IPS-11a (cell line): Measurements from ENCODE around the gene ODF2.
"Not testable (repeated sequence)": the region's sequence is repeated elsewhere in the genome, so short reads cannot be mapped to it uniquely, and the experiment has no call there.

Source experiments
- H3K4me3 ChIP-seq: one replicate; pipeline ENCODE4 v1.5.1; 2013; ENCODE audit warnings: low read depth, low read length, control low read depth

The ODF2 gene

DNA sequence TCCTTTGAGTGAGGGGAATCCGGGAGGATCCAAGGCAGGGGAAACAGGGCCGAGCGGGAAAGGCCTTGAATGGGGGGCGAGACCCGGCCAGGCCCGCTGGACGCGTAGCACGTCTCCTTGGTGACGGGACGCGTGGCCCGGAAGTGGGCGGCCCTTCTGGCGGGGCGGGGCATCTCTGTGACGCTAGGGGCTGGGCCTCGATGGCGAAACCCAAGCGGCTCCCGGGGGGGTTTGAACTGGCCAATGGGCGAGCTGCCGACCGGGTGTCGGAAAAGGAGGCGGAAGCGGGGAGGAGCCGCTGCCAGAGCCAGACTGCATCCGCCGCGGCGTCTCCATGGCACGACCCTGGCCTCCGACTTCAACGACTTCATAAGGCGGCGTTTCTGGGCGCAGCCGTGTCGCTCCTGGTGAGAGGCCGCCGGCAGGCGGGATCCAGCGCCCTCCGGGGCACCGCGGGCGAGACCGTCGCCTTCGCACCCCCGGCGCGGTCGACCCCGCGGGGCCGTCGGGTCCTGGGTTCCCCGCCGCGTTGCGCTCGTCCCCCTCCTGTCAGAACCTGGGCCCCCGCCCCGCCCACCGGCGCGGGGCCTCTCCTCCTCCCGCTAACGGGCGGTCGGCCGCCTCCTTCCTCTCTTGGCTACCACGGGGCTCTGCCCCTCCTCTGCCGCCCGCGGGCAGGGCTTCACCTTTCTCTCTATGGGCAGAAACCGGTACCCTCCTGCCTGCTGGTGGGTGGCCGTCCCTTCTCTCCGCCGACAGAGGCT is at the start of gene ODF2:
Gene ODF2, plus strand, starts transcription at position 158 of the 764 bp plus-strand sequence. Its CDS starts 86 bp downstream, at position 244.
- H3K4me3 ChIP-seq = peak within 1 kb of the TSS; percentile 63

DNA sequence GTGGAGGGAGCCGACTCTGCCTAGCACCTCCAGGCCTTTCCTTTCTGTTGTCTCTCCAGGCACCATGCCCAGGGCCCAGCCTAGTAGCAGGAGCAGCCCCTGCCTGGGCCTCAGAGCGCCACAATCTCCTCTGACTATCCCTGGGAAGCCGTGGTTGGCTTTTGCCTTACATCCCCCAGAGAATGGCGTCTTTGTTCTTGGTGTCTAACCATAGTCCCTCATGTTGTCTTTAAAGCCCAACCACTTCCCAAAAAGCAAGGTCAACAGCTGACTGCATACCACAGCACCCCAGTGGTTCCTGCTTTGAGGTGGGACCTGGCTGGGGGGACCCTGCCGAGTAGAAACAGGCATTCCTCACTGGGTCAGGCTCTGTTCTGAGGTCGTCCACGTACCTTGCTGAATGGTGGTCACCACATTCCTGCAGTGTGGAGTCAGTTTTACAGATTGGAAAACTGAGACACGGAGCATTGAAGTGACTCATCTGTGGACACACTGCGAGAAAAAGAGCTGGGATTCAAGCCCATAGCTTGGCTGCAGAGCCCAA is 48.9 kb upstream of the ODF2 start:
- no peak overlapping the region for H3K4me3 ChIP-seq

DNA sequence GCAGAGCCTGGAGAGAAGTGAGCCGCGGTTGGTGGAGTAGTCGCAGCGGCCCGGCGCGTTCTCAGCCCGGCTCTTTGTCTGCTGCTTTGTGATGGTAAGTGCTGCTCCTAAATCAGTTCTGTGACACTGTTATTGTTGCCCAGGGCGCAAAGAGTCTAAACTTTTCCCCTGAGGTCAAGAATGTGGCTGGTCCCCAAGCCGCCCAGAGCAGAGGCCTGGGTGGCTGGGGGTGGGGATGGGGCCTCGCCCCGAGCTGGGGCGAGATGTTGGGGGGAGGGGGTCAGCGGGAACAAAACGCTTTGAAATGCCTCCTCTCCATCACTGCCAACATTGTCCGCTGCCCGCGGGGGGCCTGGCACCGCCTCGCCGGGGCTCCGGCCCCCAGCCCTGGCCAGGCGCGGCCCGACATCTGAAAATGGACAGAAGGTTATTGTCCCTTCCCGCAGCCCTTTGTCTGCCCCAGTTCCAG is 46.8 kb upstream of the ODF2 start:
- no peak overlapping the region for H3K4me3 ChIP-seq

DNA sequence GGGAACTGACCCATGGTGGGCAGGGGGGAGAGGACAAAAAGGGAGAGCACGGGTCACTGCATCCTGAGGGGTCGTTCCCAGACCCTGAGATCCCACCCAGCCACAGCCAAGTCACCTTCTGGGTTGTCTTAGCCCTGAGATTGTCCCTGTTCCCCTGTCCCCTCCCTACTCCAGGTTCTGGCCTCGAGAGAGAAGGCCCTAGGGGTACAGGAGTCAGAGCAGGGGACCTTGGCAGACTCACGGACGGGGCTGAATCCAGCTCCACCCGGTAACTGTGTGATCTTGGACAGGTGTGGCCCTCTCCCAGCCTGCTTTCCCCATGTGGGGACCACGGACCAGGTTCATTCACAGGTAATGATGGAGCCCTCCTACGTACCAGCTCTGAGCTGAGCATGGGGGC is 46.4 kb upstream of the ODF2 start:
- H3K4me3 ChIP-seq = no peak overlapping the region

DNA sequence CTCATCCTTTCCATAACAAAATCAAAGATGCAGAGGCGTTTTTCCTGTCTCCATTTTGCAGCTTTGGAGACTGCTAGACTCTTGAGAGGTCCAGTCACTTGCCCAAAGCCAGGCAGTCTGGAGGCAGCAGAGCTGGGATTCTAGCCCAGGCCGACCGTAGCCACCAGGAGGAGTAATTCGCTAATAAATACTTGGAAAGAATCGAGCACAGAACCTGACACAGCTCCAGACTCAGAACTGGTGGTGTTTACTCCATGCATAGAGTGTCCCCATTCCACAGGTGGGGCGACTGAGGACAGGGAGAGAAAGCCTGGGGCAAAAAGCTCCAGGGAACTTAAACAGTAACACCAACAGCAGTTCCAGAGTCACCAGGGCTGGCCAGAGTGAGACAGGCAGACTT is 45.8 kb upstream of the ODF2 start:
- no peak overlapping the region for H3K4me3 ChIP-seq

DNA sequence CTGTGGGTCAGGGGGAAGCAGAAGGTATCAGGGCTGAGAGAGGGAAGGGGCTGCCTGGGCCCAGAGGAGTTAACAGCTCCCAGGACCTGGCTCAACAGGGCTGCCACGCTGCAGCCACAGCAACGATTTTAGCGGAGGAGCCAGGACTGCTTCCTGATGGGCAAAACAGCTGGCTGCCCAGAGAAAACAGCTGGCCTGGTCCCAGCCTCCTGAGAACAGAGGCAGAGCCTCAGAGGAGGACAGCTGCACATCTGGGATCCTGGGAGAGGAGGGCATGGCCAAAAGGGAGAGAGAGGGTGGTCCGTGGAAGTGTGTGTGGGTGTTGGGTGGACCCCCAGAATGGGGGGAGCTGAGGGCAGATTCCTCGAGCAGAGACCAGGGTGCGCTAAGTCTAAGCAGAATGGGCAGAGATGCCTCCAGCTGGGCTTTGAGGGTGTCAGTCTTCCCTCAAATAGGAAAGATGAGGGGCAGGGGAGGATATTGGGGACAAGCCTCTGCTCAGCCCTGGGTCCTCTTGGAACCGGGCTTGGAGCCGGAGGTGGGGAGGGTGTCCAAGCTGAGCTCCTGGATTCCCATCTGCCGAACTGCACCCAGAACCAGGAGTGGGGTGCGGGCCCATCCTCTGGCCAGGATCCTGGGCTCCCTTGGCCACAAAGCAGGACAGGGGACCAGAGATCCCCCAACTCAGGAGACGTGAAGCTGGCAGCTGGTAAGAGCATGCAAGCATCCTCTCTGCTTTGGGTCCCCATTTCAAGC is 44.3 kb upstream of the ODF2 start:
- no peak overlapping the region for H3K4me3 ChIP-seq

DNA sequence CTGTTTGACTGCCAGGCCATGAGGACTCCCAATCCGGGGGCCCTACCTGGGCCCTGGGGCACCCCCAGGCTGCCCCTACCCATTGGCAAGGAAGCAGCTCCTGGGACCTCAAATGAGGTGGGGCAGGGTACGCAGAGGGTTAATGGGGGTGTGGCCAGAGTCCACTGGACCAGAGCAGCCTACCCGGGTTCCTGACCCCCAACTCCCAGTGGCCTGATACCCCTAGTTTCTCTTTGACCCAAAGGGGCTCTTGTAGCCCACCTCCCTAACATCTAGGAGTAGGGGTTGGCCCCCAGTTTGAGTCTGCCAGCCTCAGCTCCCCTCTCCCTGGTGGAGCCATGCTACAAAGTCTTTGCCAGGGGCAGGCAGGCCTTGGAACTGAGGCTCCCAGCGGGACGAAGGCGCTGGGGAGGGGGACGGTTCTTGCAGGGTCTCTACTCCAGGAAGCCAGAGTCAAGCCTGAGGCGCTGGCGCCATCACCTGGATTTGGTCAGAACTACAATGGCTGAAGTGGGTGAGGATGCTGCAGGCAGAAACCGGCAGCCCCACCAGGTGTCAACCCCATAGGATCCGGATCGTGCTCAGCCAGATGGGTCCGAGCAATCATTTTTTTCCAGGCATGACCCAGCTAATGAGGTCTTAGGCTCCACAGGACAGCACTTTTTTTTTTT is 43.6 kb upstream of the ODF2 start:
- H3K4me3 ChIP-seq = no peak overlapping the region

DNA sequence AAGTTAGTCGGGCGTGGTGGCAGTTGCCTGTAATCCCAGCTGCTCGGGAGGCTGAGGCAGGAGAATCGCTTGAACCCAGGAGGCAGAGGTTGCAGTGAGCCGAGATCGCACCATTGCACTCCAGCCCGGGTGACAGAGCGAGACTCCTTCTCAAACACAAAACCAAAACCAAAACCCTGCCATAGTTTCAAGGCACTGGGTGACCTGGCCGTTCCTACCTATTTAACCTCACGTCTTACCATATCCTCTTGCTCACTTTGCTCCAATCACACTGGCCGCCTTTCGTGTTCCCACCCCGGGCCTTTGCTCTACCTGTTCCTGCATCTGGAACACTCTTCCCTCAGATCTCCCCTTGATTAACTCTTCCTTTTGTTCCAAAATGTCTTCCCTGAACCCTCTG is 42.1 kb upstream of the ODF2 start:
- not testable (repeated sequence) for H3K4me3 ChIP-seq

DNA sequence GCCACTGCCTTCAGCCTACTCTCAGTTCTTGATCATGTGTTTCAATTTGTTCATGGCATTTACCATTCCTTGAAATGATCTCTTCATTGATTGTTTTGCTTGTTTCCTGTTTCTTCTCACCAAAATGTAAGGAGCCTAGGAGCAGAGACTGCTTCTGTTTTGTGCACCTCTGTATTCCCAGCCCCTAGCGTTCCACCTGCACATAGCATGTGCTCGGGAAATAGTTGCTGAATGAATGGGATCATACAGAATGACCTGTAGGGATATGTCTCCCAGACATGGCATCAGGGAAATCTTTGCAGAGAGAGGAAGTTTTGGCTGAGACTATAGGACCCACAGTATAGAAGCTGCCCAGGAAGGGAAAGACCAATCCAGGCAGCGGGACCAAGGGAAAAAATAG is 41.3 kb upstream of the ODF2 start:
- H3K4me3 ChIP-seq = no peak overlapping the region

DNA sequence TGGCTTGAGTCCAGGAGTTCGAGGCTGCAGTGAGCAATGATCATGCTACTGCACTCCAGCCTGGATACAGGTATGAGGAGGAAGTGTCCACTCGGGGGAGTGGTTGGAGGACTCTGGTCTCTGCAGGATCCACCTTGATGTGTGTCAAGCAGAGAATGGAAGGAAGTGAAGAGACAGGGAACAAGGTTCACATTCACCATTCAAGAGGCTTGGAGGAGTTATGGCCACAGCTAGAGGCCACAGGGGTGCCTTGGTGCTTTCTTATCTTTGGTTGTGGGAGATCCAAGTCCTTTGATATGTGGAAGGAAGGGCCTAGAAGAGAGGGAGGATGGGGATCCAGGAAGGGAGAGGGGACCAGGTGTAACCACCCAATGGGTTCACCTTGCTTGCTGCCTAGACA is 40.5 kb upstream of the ODF2 start:
- no peak overlapping the region for H3K4me3 ChIP-seq

DNA sequence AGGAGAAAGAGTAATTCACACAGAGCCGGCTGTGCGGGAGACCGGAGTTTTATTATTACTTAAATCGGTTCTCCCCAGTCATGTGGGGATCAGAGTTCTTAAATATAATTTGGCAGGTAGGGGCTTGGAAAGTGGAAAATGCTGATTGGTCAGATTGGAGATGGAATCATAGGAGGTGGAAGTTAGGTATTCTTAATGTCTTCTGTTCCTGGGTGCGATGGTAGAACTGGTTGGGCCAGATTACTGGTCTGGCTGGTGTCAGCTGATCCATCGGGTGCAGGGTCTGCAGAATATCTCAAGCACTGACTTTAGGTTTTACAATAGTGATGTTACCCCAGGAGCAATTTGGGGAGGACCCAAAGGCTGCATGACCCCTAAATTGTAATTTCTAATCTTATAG is 39.8 kb upstream of the ODF2 start:
- H3K4me3 ChIP-seq = no peak overlapping the region

DNA sequence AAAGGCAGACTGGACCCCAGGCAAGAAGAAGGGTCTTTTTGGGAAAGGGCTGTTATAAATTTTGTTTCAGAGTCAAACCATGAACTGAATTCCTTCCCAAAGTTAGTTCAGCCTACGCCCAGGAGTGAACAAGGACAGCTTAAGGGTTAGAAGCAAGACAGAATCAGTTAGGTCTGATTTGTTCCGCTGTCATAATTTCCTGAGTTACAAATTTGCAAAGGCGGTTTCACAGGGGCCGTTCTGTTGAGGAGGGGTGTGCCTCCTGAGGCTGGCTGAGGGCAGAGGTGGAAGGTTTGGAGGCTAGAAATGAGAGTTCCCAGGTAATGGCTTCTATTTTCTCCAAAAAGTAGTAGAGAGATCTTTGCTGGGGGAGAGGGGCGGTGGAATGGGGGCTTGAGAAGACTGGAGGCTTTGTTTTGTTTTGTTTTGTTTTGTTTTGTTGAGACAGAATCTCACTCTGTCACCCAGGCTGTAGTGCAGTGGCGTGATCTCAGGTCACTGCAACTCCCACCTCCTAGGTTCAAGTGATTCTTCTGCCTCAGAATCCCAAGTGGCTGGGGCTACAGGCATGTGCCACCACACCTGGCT is 39.3 kb upstream of the ODF2 start:
- H3K4me3 ChIP-seq = no peak overlapping the region

DNA sequence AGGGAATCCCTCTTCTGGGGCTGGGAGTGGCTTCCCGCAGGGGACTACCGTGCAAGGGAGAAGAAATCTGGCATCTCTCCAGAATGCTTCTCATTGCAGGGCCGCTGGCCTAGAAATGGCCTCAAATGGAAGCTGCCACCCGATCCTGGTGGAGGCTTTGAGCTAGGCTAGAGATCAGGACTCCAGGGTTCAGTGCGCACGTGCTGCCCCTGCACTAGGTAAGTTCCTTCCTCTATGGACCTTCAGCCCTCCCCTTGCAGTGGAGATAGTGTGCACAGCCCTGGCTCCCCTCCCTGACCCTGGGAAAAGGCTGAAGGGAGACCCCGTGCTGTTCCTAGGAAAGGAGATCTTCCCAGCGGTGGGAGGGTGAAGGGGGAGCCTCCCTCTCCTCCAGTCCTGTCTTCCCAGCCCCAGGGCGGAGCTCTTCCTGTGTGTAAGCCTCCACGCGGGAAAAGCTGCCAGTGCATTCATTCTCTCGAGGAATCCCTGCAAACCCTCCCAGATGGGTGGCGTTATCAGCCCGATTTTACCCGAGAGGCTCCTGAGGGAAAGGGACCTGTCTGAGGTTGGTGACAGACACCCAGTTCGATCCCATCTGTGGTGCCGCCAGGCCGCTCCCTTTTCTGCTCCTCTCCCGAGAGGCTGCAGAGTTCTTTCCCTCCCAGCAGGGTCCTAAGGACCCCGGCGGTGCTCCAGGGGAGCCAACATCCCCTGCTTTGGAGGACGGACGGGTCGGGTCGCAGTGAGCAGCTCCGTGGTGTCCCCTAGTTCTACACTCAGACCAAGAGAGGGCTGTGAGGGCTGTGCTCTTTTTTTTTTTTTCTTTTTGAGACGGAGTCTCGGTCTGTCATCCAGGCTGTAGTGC is 36.5 kb upstream of the ODF2 start:
- no peak overlapping the region for H3K4me3 ChIP-seq

DNA sequence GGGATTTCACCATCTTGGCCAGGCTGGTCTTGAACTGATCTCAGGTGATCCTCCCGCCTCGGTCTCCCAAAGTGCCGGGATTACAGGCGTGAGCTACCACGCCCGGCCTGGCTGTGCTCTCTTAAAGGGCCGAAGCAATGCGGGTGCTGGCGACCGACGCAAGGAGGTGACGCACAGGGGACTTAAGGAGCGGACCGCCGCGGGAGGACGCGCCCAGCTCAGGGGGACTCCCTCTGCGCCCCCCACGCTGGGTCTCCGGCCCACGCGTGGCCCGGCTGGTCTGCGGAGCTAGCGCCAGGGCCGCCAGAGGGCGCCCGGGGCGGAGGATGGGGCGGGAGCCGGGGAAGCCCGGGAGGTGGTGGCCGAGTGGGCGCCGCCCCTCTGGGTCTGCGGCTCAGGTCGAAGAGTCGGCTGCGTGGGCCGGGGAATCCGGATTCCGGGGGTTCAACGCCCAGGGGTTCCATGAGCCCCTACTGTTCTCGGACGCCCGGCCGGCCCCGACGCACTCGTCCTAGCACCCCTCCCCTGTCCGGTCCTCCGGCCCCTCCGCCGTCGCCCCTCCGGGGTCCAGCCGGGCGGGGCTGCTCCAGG is 35.7 kb upstream of the ODF2 start:
- H3K4me3 ChIP-seq = peak overlapping the region; percentile 53

DNA sequence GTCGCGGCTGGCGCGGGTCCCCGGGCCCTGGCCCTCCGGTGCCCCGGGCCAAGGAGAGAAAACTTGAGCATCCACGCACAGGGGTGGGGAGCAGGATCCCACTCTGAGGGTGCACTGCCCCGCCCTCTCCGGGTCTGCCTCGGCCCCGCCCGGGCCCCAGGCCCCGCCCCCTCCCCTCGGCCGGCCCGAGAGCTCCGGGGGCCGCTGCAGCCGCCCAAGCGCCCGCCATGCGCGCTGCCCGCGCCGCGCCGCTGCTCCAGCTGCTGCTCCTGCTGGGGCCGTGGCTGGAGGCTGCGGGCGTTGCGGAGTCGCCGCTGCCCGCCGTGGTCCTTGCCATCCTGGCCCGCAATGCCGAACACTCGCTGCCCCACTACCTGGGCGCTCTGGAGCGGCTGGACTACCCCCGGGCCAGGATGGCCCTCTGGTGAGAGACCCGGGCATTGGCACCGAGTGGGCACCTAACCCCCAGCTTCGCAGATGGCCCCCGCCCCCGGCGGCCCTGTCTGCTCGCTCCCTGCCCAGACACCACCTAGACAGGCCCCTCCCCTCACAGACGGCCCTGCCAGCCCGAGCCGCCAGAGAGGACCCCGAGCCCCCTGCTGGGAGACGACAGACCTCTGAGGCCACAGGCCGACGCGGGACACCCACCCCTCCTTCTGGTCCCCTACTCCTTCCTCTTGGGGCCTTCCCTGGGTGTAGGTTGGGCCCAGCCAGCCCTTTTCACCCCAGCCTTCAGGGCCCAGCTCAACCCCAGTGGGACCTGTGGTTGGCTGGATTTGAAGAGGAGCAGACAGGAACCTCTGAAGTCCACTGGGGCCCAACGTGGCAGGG is 34.9 kb upstream of the ODF2 start, which contains the start of gene CERCAM:
Gene CERCAM, plus strand, starts transcription at position 207 of the 831 bp plus-strand sequence. Its CDS starts 21 bp downstream, at position 228.
- H3K4me3 ChIP-seq = peak within 1 kb of the TSS; percentile 53

DNA sequence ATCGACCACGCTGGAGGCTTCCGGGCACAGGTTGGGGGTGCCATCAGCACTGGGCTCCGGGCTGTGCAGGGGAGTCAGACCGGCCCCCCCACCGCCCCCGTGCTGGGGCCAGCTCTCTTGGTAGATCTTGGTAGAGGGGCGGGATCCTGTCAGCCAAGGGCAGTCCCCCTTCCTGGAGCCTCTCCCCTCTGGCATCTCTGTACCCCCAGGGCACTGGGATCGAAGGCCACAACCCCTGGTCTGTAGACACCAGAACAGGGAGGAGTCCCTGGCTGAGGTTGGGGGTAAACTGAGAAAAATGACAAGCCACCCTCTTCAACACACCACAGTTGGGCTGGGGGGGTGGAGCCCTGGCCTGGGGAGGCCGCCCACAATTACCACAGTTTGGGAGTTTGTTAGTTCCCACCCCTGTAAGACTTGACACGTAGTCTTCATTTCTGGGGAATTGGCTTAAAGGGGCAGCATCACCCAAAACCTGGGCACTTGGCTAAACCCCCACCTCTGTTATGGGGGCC is 34.3 kb upstream of the ODF2 start:
- no peak overlapping the region for H3K4me3 ChIP-seq

DNA sequence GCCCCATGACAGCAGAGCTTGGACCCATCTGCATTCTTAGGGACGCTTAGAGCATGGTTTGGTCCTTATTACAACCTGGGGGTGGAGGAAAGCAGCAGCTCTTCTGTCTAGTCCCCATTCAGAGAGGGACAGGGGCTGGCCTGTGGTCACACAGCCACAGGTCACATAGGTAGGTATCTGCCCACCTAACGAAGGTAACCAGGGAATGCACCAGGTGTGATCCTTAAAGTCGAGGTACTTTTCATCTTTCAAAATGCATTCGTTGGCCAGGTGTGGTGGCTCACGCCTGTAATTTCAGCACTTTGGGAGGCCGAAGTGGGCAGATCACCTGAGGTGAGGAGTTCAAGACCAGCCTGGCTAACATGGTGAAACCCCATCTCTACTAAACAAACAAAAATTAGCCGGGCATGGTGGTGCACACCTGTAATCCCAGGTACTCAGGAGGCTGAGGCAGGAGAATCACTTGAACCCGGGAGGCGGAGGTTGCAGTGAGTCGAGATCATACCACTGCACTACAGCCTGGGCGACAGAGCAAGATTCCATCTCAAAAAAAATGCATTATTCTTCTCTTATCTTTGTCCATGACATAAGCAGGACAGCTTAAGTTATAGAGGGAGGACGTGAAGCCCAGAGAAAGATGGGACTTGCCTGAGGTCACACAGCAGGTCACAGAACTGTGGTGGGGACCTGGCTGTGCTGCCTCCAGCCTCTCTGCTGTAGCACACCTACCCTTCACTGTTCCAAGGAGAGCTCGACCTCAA is 33.6 kb upstream of the ODF2 start:
- H3K4me3 ChIP-seq = not testable (repeated sequence)

DNA sequence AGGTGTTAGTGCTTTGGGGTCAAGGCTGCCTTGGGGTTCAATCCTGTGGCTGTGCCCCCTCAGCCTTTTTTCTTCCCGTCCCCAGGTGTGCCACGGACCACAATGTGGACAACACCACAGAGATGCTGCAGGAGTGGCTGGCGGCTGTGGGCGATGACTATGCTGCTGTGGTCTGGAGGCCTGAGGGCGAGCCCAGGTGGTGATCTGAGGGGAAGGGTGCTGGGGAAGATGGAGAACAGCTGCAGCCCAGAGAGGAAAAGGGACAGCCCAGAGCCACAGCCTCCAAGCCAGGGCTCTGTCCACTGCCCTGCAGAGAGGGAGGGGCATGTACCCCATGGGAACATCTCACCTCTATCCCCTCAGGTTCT is 33.0 kb upstream of the ODF2 start:
- H3K4me3 ChIP-seq = no peak overlapping the region
